OCI-LY3 (cell line): Measurements from ENCODE around the gene CCR4.

Experiments used
- H2AFZ ChIP-seq: fragments of 200-600, 300-600 bp; shearing (Covaris generic); 2 replicates; pipeline ENCODE4 v1.6.0; 2014; ENCODE audit warnings: antibody characterized with exemption, low read depth, low read length
- H3K27ac ChIP-seq: fragments of 200-600, 300-600 bp; sonication (generic); 2 replicates; pipeline ENCODE4 v1.5.1; 2014; ENCODE audit warnings: mild to moderate bottlenecking, low read length, moderate library complexity, mixed read lengths
- H3K27me3 ChIP-seq: fragments of 200-600, 300-600 bp; sonication (generic); 2 replicates; pipeline ENCODE4 v1.6.1; 2014; ENCODE audit warnings: low read depth, low read length, mixed read lengths
- H3K36me3 ChIP-seq: fragments of 200-600, 300-600 bp; sonication (generic); replicated peaks from 2 replicates; pipeline ENCODE3; 2014; ENCODE audit warnings: low read depth, low read length, mixed read lengths
- H3K4me1 ChIP-seq: fragments of 300-600, 200-600 bp; sonication (generic); 2 replicates; pipeline ENCODE4 v1.6.1; 2014; ENCODE audit warnings: low read length, mixed read lengths
- H3K4me2 ChIP-seq: fragments of 200-600, 300-600 bp; sonication (generic); 2 replicates; pipeline ENCODE4 v1.6.1; 2014; ENCODE audit warnings: low read length, mixed read lengths
- H3K4me3 ChIP-seq: fragments of 300-600, 200-600 bp; sonication (generic); 2 replicates; pipeline ENCODE4 v1.5.1; 2014; ENCODE audit warnings: antibody characterized with exemption, mild to moderate bottlenecking, low read length, moderate library complexity
- H3K79me2 ChIP-seq: fragments of 300-600, 200-600 bp; shearing (Covaris generic); 2 replicates; pipeline ENCODE4 v1.6.1; 2014; ENCODE audit warnings: mild to moderate bottlenecking, low read length, mixed read lengths
- H3K9ac ChIP-seq: fragments of 300-600, 200-600 bp; shearing (Covaris generic); 2 replicates; pipeline ENCODE4 v1.6.0; 2014; ENCODE audit warnings: mild to moderate bottlenecking, low read length, moderate library complexity
- H3K9me3 ChIP-seq: fragments of 200-600, 300-600 bp; shearing (Covaris generic); 2 replicates; pipeline ENCODE4 v1.6.1; 2014; ENCODE audit warnings: low read length, mixed read lengths; ENCODE audit not compliant: insufficient read depth
- H4K20me1 ChIP-seq: fragments of 200-600, 300-600 bp; sonication (generic); 2 replicates; pipeline ENCODE4 v1.6.1; 2016; ENCODE audit warnings: low read length, mixed read lengths; ENCODE audit not compliant: insufficient read depth
- EZH2phosphoT487 ChIP-seq: fragments of 200-600 bp; shearing (Covaris generic); IDR thresholded peaks from 2 replicates; pipeline ENCODE4 v1.6.1; 2018; ENCODE audit warnings: antibody characterized with exemption, mixed run types, low read depth
- TF ChIP-seq, protein P1 (sequence below): fragments of 200-600, 300-600 bp; sonication (generic); IDR thresholded peaks from 2 replicates; pipeline ENCODE4 v1.5.1; 2014; ENCODE audit warnings: antibody characterized with exemption, low read length, low read depth

The CCR4 gene

DNA sequence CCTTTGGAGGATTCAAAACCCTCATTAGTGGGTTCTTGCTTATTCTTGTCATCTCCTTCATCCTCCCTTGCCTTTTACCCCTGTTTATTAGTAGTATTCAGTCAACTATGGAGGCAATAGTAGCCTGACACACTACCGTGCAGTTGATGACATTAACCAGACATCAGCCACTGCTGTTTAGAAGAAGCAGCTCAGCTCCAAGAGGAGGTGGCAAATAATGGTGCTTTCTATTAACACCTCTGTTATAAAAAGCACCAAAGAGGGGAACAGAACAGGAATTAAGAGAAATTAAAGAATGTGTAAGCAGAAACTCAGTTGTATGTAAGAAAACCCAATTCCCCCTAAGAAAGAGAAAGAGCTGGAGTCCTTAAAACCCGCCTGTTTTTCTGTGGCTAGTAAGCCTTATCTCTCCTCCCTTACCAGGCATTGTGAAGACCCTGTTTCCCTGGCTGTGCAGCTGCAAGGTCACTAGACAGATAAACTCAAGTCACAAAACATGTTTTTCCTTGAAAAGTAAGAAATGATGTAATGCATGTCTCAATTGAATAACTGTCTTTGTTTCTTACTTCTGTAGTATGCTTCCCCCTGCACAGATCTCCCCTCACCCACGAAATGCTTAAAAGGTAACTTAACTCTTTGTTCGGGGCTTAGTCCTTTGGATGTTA, 21.2 kb downstream of the CCR4 start:
- Histone ChIP-seq H3K4me3 (no peak overlapping the region), H3K36me3 (no peaks in the 10 kb centered on the region), H4K20me1 (no peaks in the 10 kb centered on the region), H3K27ac (no peak overlapping the region), H3K4me1 (peaks cover 21% of the 10 kb centered on the region), H3K27me3 (no peaks in the 10 kb centered on the region), H3K9ac (no peak overlapping the region), H3K4me2 (no peak overlapping the region), H2AFZ (no peak overlapping the region), H3K9me3 (no peaks in the 10 kb centered on the region), H3K79me2 (no peaks in the 10 kb centered on the region)
- no peak for TF ChIP-seq EZH2phosphoT487
- TF ChIP-seq, protein P1, sequence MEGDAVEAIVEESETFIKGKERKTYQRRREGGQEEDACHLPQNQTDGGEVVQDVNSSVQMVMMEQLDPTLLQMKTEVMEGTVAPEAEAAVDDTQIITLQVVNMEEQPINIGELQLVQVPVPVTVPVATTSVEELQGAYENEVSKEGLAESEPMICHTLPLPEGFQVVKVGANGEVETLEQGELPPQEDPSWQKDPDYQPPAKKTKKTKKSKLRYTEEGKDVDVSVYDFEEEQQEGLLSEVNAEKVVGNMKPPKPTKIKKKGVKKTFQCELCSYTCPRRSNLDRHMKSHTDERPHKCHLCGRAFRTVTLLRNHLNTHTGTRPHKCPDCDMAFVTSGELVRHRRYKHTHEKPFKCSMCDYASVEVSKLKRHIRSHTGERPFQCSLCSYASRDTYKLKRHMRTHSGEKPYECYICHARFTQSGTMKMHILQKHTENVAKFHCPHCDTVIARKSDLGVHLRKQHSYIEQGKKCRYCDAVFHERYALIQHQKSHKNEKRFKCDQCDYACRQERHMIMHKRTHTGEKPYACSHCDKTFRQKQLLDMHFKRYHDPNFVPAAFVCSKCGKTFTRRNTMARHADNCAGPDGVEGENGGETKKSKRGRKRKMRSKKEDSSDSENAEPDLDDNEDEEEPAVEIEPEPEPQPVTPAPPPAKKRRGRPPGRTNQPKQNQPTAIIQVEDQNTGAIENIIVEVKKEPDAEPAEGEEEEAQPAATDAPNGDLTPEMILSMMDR, result no peak

DNA sequence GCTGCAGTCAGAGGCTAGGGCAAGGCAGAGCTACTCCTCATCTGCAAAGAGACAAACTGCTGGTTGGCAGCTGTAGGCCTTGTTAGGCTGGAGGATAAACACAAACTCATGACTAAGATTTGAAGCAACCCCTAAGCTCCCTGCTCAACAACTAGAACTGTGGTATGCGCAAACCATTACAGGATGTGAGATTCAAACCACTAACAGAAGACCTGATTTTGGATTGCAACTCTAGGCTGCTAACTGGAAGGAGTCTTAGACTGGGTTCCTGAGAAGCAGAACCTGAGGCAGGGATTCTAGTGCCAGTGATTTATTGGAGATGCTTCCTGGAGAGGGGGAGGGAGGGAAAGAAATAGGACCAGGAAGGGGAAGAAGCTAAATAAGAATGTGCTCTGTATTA, 22.5 kb downstream of the CCR4 start:
- 0 out of 2 replicates have a peak overlapping the region, but pooled peaks have one; percentile 16 for H2AFZ ChIP-seq
- H3K4me3 ChIP-seq, result no peak overlapping the region
- 0 out of 2 replicates have a peak overlapping the region, but pooled peaks have one; percentile 3 for H3K27ac ChIP-seq
- no peaks in the 10 kb centered on the region for H3K9me3 ChIP-seq
- peaks cover 21% of the 10 kb centered on the region for H3K4me1 ChIP-seq
- H3K9ac ChIP-seq, result no peak overlapping the region
- no peaks in the 10 kb centered on the region for H3K36me3 ChIP-seq
- no peaks in the 10 kb centered on the region for H3K79me2 ChIP-seq
- TF ChIP-seq, protein P1, result no peak
- TF ChIP-seq EZH2phosphoT487, result no peak
- no peaks in the 10 kb centered on the region for H4K20me1 ChIP-seq
- H3K27me3 ChIP-seq, result no peaks in the 10 kb centered on the region
- H3K4me2 ChIP-seq, result peak overlapping the region; percentile 32

DNA sequence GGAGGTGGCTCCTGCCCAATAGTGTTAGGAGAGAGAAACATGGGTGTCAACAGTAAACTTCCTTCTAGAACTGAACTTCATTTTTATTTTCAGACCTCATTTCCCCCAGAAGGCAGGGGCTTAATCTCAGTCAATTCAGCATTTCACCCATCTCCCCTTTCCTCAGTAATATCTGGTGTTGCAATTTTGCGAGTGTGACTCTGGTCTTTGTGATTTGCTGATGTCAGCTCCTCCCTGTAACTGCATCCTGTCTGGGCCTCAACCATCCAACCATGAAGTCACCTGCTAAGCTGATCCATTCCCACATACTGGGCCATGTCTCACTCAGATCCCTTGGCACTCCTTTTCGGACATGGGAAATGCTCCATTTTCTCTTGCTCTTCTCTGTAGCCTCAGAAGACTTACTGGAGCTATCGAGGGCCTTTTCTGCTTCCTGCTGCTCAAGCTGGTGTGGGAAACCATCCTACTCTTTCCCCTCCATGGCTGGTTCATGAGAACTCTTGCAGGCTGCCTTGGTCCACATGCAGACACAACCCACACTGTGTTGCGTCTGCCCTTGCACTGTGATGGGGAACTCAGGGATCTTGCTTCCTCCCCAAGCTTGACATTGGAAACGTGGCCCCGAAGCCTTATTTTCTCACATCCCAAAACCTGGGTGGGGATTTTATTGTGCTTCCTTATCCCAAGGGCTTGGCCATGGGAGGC, 24.6 kb downstream of the CCR4 start:
- Histone ChIP-seq H3K36me3 (no peaks in the 10 kb centered on the region), H3K4me2 (peak overlapping the region; percentile 9; the same call in 1 of the 2 replicates), H2AFZ (0 out of 2 replicates have a peak overlapping the region, but pooled peaks have one; percentile 45), H3K27ac (no peak overlapping the region), H3K9me3 (no peaks in the 10 kb centered on the region), H4K20me1 (no peaks in the 10 kb centered on the region), H3K4me1 (peaks cover 21% of the 10 kb centered on the region), H3K4me3 (no peak overlapping the region), H3K9ac (no peak overlapping the region), H3K79me2 (no peaks in the 10 kb centered on the region), H3K27me3 (no peaks in the 10 kb centered on the region)
- no peak for TF ChIP-seq EZH2phosphoT487
- TF ChIP-seq, protein P1, result no peak

GRCh38 chr3:32977861-32978260, 26.4 kb downstream of the CCR4 start:
- H3K9me3 ChIP-seq, result no peaks in the 10 kb centered on the region
- H3K27ac ChIP-seq, result no peak overlapping the region
- H3K79me2 ChIP-seq, result no peaks in the 10 kb centered on the region
- H3K4me3 ChIP-seq, result no peak overlapping the region
- no peak overlapping the region for H3K9ac ChIP-seq
- no peaks in the 10 kb centered on the region for H3K27me3 ChIP-seq
- TF ChIP-seq, protein P1, result no peak
- no peak for TF ChIP-seq EZH2phosphoT487
- peaks cover 21% of the 10 kb centered on the region for H3K4me1 ChIP-seq
- no peaks in the 10 kb centered on the region for H4K20me1 ChIP-seq
- H2AFZ ChIP-seq, result no peak overlapping the region
- no peak overlapping the region for H3K4me2 ChIP-seq
- H3K36me3 ChIP-seq, result no peaks in the 10 kb centered on the region
